Activated CD8-positive, alpha-beta memory T cell treated with anti-CD3 and anti-CD28 coated beads for 1 hour (primary cell): Measurements from ENCODE around the gene SEC23B.

Experiments used
- DNase-seq, 2 donors: peaks; one replicate each; pipeline ENCODE4 v3.0.0-alpha.2; 2020; ENCODE audit warnings: low read depth in 1 of 2; ENCODE audit errors: extremely low read depth in 1 of 2

Gene SEC23B

GRCh38 chr20:18580012-18580411 is 72.3 kb downstream of the SEC23B start:
- no peak for DNase-seq

DNA sequence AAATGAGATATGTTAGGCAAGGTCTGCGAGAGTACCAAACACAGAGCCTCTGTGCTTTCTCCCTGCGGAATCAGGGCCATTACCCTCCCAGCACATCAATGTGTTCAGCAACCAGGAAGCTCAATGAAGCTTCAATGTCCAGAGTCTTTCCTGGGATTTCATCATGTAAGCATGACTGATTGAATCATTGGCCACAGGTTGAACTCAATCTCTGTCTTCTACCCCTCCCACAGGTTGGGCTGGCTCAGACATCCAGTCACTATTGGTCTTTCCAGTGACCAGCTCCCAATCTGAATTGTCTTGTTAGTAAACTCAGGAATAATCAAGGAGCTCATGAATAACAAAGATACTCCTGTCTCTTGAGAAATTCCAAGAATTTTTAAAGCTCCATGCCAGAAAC is 77.4 kb downstream of the SEC23B start:
- no peak for DNase-seq

GRCh38 chr20:18587665-18588573 is 80.2 kb downstream of the SEC23B start, which contains the start of gene DTD1:
TSS of gene DTD1 (plus strand) at chr20:18588054. CDS start at chr20:18588073, 19 bp downstream.
- DNase-seq: peak; percentile 55 to 75

GRCh38 chr20:18588574-18588933 is 80.8 kb downstream of the SEC23B start:
- DNase-seq: no peak

DNA sequence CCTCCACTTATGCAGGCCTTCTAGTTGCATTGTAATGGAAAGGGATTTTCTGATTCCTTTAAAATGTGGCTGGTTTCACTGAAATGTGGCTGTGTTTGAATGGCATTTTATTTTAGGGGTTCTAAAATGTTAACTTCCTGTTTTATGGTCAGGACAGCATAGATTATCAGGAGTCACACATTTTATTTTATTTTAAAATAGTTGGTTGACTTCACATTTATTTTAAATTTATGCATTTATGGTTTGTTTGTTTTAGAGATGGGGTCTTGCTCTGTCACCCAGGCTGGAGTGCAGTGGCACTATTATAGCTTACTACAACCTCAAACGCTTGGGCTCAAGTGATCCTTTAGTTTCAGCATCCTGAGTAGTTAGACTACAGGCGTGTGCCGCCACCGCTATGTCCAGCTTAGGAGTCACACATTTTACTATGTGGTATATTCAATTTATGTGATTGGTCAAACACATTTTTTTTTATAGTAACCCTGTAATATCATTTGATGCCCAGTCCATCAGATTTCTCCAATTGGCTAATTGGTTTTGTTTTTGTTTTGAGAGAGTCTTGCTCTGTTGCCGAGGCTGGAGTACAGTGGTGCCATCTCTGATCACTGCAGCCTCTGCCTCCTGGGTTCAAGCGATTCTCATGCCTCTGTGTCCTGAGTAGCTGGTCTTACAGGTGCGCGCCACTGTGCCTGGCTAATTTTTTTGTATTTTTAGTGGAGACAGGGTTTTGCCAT is 82.4 kb downstream of the SEC23B start:
- no peak for DNase-seq

DNA sequence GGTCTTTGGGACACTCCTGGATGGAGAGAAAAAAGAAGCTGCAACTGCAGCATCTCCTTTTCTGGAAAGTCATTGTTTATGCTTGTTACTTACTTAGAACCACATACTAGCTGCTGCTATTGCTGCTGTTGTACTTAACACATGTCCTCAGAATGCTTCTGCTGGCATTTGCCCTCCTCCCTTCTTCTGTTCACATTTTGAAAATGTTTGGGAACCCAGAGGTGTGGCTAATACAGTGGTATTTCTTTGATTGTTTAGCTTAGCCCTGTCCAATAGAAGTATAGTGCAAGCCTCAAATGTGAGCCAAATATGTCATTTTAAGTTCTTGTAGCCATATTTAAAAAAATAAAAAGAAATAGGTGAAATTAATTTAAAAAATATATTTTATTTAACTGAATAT is 88.5 kb downstream of the SEC23B start:
- DNase-seq: no peak

DNA sequence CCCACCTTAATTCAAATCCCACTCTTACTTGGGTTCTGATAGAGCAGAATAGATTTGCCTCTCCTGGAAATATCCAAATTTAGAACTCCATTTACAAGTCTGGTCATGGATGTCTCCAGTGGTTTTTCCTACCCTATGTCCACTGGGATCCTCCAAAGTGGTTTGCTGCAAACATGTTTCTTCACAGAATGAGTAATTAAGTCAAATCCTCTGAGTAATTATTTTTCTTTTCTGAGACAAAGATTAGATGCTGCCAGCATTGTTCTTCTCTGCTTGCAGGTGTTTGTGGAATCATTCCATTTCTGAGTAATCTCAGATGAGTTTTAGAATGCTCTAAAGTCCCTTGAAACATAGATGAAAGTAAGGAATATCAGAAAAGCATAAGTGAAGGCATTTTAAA is 102.0 kb downstream of the SEC23B start:
- no peak for DNase-seq
